Cerebellar nuclear complex (tissue), 1 donor: ENCODE measurements around the gene SCN7A.
"Not testable (repeated sequence)": the region's sequence is repeated elsewhere in the genome, so short reads cannot be mapped to it uniquely, and the experiment has no call there.

Experiments
- DNase-seq, 2 experiments: peaks; one replicate each; lab custom pipeline; 2025; lab: John Stamatoyannopoulos, UW

Gene SCN7A

DNA sequence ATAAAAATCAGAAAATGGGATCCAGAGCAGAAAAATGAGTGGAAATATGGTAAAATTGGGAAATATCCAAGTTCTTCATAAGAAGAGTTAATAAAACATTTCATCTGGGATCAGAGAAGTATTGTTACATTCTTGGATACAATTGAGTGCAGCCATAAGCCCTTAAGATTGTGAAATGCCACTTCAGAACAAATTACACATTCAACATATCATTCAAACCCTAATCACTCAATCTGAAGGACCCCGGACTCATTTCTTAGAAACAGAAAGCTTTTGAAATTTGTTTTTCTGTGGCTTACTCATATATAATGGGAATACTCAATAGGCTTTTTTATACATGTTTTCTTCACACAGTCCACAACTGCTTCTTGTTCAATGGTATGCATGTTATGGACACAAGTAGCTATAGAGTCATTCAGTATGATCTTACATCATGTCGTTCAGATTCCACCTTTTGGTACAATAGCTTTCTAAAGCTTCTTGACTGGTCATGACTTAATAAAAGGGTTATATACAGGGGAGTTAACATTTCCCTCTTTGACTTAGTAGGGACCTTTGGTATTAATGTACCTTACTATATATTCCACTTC lies 39.9 kb downstream of the SCN7A start:
- DNase-seq: no peak

DNA sequence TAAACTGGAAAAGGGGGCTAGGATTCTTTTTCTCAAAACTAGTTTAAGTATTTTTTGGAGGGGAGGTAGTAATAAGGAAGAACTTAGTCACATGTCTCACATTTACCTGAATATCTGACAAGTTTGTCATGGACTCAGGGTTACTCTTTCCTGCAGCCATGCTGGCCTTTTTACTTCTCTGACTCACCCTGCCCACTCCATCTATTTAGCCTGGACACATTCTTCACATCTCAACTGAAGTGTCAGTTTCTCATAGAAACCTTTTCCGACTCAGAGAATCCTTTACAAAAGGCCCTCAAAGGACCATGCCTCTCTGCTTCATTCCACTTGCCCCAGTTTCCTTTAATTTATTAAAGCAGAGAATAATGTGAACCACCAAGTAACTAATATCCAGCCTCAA lies 42.6 kb downstream of the SCN7A start:
- DNase-seq: no peak

DNA sequence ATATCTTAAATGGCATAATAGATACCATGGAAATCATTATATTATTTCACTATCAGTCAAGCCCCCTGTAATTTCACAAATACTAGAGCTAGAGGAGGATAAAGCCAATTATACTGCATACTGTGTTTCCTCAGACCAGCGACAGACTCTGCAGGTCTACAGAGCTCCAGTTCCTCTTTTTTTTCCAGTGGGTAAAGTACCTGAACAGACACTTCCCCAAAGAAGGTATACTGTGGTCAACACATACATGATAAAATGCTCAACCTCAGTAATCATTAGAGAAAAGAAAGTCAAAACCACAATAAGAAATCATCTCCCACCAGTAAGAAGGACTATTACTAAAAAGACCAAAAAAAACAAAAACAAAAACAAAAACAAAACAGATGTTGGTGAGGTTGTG lies 44.6 kb downstream of the SCN7A start:
- no peak for DNase-seq

GRCh38 chr2:166448106-166448505 lies 45.9 kb downstream of the SCN7A start:
- DNase-seq: no peak

DNA sequence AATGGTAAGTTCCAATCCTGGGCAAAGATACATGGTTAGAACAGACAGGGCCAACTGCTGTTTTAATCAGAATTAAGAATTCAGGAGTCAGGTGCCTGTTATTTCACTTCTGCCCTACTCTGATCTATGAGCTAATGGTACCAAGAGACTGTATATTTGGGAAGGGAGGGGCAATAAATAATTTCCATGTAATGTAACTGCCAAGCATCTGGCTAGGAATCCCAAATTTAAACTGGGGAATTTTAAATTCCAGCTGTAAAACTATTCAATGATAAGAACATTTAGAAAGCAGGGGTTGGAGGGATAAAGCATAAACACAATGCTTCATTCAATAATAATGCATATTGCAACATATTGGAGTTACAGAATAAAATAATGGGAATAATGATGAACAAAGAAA lies 49.7 kb downstream of the SCN7A start:
- no peak for DNase-seq

GRCh38 chr2:166440313-166440712 lies 53.7 kb downstream of the SCN7A start:
- no peak for DNase-seq

GRCh38 chr2:166439078-166439477 lies 55.0 kb downstream of the SCN7A start:
- DNase-seq: no peak

GRCh38 chr2:166436976-166437375 lies 57.1 kb downstream of the SCN7A start:
- DNase-seq: no peak

- no peak for DNase-seq
Measured at GRCh38 chr2:166436189-166436588, 57.9 kb downstream of the SCN7A start.

DNA sequence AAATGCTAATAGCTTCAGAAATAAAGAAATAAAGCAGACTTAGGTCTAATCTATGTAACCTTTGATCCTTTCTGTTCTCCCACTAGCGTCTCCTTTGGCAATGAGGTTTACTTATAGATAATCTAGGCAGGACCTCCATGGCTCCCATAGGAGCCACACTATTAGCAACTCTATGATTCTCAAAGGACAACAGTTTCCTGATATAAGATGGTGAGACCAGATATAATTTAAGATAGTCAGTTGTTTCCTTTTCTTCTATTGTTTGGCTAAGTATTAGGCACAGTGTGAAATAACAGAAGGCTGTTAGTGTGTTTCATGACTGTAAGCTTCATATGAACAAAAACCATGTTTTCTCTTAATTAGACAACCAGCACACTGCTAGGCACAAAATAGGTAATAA lies 59.6 kb downstream of the SCN7A start:
- DNase-seq: no peak

GRCh38 chr2:166433457-166433856 lies 60.6 kb downstream of the SCN7A start:
- DNase-seq: no peak

DNA sequence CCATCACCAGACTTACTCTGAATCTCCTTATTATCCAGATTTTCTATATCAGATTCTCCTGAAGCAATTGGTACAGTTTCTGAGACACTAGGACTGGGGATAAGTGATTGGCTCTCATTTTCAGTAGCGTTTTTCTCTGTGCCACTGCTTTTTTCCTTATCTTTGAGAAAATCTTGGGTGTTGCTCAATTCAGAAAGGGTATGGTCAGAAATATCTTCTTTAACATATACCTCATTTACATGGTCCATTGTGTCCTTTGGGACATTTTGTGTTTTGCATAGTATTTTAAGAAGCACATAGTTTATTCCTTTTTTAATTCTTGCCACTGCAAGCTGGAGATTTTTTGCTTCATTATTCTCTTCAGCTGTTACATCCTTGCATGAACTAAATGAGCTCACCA lies 61.7 kb downstream of the SCN7A start:
- no peak for DNase-seq

DNA sequence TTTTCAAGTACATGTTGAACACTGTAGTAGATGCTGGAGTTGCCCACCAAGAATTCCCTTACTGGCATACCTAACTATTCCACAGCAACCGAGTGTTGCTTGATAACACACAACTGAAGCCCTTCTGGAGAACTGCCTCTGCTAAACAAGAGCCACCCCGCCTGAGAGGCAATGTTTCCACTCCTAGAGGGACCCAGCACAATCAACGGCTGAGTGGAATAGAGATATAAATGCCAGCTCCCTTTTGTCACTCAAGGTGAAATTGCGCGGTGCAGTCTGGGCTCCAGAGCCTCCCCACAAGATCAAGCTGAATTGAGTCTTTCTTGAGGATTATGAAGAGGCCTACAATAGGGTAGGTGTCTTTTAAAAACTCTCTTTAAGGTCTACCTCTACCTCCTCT lies 69.2 kb downstream of the SCN7A start:
- no peak for DNase-seq

DNA sequence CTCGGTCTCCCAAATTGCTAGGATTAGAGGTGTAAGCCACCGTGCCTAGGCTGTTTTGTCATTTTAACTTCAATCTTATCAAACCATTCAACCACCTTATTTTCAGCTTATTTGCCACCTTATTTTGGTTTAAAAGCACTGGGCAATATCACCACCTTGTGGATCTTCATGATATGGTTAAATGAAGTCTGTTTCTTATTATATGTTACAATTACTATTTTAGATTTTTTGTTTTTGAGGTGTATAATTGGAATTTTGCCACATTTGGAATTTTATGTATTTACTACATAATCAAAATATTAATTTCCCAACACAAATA lies 74.5 kb downstream of the SCN7A start:
- DNase-seq: no peak

GRCh38 chr2:166418853-166419615 lies 75.0 kb downstream of the SCN7A start:
- DNase-seq: no peak

GRCh38 chr2:166417669-166418068 lies 76.4 kb downstream of the SCN7A start:
- DNase-seq: no peak

- DNase-seq: no peak
Measured at GRCh38 chr2:166413255-166413654, 80.8 kb downstream of the SCN7A start.

- DNase-seq: no peak
Measured at GRCh38 chr2:166411473-166412230, 82.4 kb downstream of the SCN7A start.

- DNase-seq: no peak
Measured at GRCh38 chr2:166410828-166411472, 83.1 kb downstream of the SCN7A start.

DNA sequence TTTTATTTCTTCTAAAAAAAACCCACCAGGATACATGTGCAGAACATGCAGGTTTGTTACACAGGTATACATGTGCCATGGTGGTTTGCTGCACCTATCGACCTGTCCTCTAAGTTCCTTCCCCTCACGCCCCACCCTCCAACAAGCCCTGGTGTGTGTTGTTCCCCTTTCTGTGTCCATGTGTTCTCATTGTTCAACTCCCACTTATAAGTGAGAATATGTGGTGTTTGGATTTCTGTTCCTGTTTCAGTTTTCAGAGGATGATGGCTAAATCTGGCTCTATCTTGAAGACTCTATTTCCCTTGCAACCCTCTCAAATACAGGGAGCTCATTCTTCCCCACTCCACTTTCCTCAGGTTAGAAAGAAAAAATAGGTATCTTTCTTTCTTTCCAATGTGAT lies 86.3 kb downstream of the SCN7A start:
- DNase-seq: not testable (repeated sequence)

DNA sequence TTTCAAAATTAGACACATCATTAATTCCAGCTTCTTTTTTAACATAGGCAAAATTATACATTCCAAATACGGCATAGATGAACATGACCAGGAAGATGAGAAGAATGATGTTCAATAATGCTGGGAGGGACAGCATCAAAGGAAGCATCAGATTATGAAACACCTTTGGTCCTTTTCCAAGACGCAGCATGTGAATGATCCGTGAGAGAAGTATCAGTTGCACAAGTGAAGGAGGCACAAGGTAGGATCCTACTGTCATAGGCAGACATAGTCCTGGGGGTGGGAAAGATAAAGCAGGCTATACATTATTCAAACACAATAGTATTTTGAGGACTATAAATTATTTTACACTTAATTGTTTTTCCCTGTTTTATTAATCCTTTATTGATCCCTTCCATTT lies 87.7 kb downstream of the SCN7A start:
- DNase-seq: no peak

- DNase-seq: no peak
Measured at GRCh38 chr2:166405569-166405926, 88.5 kb downstream of the SCN7A start.
